ENCODE results near the gene ATAT1.

The ATAT1 gene

DNA sequence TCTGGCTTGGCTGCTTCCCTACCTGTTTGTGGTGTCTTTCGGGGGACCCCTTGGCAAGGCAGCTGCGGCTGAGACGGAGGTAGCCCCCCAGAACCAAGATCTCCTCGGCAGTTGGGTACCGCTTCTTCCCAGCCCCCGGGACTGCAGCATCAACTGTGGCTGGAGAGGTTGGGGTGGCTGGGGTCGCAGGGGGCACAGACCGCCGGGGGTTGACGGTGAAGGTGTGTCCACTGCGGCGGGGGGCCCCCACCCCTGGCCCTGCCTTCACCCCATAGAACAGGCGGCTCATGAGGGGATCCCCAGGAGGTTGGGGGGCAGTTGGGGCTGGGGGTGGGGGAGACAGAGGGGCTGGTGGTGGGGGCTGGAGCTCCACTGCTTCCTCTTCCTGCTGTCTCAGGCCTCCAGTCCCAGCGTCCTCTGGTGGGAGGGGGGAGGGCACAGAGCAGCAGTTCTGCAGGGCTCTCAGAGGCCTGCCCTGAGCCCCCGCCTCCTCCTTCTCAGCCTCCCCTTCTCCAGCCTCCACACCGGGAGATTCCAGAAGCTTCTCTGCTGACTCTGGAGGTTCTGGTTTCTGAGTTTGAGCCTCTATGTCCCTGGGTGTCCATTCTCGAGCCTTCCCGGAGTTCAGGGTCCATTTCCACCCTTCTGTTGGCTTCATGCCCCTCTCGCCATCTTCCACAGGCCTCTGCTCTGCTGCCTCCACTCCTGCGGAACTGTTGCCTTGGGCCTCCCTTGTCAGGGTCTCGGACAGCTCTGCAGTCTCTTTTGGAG lies 57.9 kb downstream of the ATAT1 start:
- DNase-seq: no peak

DNA sequence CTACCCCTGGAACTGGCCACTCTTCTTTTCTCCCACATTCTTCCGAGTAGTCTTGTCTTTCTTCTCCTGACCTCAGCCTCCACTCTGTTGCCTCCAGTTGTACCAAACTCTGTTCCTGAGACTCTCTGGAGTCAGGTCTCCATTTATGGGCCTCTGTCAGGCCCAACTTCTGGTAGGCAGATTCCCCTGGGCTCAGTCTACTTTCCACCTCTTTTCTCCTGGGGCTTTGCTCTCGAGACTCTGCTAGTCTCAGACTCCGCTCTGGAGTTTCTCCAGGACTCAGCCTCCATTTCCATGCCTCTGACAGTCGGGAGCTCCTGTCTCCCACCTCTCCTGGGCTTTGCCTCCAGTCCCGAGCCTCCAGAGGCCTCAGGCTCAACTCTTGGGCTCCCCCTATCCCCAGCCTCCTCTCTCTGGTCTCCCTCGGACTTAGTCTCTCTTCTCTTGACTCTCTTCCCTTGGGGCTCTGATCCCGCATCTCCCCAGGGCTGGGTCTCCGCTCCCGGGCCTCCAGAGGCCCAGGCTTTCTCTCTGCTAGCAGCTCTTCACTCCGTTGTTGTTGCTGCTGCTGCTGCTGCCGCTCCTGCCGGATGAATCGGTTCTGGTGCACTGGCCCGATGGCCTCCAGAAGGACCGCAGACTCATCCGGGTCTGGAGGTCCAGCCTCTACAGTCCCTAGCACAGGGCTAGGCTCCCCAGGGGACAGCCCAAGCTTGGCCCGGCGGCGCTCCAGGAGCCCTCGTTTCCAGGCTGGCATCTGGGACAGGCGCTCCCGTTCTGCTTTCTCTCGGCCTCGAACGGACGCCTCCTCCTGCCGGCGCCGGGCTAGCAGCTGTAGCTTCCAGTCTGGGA lies 58.7 kb downstream of the ATAT1 start:
- no peak for DNase-seq

- DNase-seq: no peak
Measured at GRCh38 chr6:30686009-30686907, 59.6 kb downstream of the ATAT1 start, which contains the start of gene PPP1R18. Gene PPP1R18 (minus strand): TSS chr6:30686645. CDS start chr6:30686018, 627 bp downstream.

GRCh38 chr6:30686908-30687658 lies 60.4 kb downstream of the ATAT1 start:
- peak; percentile 79 for DNase-seq

DNA sequence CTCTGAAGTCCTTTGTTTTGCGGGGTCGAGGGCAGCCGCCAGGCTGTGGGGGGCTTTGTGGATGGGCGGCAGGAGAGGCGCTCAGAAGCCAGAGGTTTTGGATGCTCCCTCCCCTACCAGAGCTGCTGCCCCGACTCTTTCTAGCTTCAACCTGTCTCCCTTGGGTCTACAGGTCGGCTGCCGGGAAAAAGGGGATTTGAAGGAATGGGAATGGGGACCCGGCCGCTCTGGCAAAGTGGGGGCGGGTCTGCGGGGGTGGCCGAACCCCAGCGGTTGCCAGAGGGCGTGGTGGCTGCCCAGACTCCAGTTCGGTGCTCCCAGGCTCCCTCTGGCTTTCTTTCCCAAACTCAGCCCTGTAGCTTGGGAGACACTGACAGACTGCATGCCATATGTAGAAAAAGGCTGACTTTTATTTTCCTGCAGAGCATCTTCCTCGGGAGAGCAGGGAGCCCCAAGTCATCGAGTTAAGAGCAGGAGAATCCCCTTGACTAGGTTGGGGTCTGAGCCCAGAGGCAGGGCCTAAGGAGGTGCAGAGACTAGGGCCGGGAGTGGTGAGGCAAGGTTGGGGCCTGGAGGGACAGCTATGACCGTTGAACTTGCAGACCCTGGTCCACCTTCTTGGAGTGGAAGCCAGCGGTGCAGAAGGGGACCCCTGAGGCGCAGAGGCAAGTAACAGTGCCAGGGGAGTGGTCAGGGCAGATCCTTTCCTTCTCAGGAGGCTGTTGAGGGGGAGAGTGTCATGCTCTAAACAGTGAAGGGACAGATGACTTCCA lies 61.2 kb downstream of the ATAT1 start:
- no peak for DNase-seq

- DNase-seq: no peak
Measured at GRCh38 chr6:30688569-30688968, 61.9 kb downstream of the ATAT1 start.

DNA sequence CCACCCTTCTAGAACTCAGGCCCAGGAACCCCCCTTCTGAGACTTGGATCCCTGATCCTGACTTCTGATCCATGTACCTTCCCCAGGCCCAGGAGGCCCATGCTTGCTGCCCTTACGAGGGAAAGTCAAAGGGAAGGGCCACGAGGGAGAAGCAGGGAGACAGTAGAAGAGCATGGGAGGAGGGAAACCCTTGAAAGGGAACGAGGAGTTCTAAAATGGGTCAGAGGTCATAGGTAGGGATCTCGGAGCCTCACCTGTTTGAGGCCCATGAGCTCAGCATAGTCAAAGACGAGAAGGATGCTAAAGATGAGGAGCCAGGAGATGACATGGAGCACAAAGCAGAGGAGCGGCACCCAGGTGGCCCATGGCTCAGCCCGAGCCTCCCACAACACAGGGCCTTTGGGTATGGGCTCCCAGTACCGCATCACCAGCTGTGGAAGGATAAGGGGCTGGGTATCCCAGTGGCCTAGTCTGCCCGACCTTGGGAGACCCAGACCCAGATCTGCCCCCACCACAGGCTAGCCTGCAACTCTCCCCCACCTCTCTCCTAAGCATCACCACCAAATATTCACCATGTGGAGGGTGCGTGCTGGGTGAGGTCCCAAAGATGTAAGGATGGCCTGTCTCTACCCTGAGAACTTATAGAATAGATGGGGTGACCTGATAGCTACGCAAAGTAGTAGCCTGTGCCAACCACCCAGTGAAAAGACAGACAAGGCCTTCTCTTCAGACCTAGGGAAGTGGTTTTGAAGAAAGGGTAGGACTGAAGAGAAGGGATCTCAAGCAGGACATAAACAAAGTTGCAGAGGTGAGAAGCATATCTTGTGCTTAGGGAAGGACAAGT lies 62.6 kb downstream of the ATAT1 start:
- DNase-seq: no peak

GRCh38 chr6:30689985-30690384 lies 63.3 kb downstream of the ATAT1 start:
- no peak for DNase-seq

GRCh38 chr6:30690403-30691207 lies 63.9 kb downstream of the ATAT1 start, which contains the start of gene NRM:
Gene NRM (minus strand): TSS chr6:30690984. CDS start chr6:30690974, 10 bp downstream.
- DNase-seq: peak; percentile 95

DNA sequence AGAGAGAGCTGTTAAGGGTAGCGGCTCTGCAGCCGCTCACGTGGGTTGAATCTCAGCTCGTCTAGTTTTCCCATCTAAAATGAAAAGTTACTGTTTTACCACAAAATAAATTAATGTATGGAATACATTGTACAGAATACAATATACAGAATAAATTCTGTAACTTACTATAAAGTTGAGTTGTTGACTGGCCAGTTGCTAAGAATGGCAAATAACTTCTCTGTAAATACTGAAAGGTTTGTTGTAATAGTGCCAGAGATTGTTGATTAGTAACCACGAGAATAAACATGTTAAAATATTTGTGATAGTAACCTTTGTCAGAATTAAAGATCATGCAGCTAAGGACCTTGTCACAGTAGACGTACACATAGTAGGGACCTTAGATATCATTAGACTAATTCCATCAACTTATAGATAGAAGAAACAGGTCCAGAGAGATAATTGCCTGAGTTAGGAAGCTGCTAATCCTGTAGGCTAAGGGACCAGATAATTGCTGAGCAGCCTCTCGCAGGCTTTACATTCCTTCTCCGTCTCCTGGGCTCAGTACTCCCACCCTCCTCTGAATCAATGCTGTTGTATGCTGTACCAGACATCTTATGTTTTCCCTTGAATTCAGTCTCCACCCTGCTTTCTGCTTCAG lies 64.7 kb downstream of the ATAT1 start:
- no peak for DNase-seq
